Activated CD4-positive, alpha-beta memory T cell treated with anti-CD3 and anti-CD28 coated beads, Interleukin-2, amount 10 ng/mL, durations not matched to agents 7 days and 5 days (primary cell): Measurements from ENCODE around the gene SRL. TPM values are rescaled to one million over a fixed set of nuclear protein-coding genes. Genes with fewer than 3 reads are reported as not detected.
"Not testable (repeated sequence)": the region's sequence is repeated elsewhere in the genome, so short reads cannot be mapped to it uniquely, and the experiment has no call there.

Experiments used
- CTCF ChIA-PET: fragments of 350-600 bp; sonication (Branson Sonifier 250); formaldehyde crosslinking; loops from one replicate; lab custom pipeline; 2021; ENCODE audit warnings: antibody characterized with exemption, inconsistent platforms; lab: Charles Lee
- POLR2A ChIA-PET: fragments of 350-600 bp; sonication (Branson Sonifier 250); formaldehyde crosslinking; loops from one replicate; lab custom pipeline; 2021; ENCODE audit warnings: antibody characterized with exemption; lab: Charles Lee
- DNase-seq: peaks from one replicate; pipeline ENCODE4 v3.0.0-alpha.2; 2020
- H3K27ac Mint-ChIP-seq: one replicate; pipeline ENCODE4 v1.8.0; 2021; ENCODE audit warnings: mild to moderate bottlenecking, mixed read lengths
- H3K27me3 Mint-ChIP-seq: one replicate; pipeline ENCODE4 v1.8.0; 2021; ENCODE audit warnings: mixed read lengths
- H3K36me3 Mint-ChIP-seq: one replicate; pipeline ENCODE4 v1.8.0; 2021; ENCODE audit warnings: low read depth, mixed read lengths
- H3K4me1 Mint-ChIP-seq: one replicate; pipeline ENCODE4 v1.8.0; 2021; ENCODE audit warnings: mixed read lengths
- H3K4me3 Mint-ChIP-seq: one replicate; pipeline ENCODE4 v1.8.0; 2021; ENCODE audit warnings: mild to moderate bottlenecking, mixed read lengths
- H3K9me3 Mint-ChIP-seq: one replicate; pipeline ENCODE4 v1.8.0; 2021; ENCODE audit warnings: mixed read lengths
- total RNA-seq, 2 experiments: library from RNA; stranded (reverse); gene quantifications; one replicate each; pipeline ENCODE4 v1.2.3, GENCODE V29; 2021

The SRL gene
- total RNA-seq, 2 experiments from 2014 or later: not detected

GRCh38 chr16:4216596-4216995 lies 25.3 kb downstream of the SRL start:
- Mint-ChIP-seq H3K27me3 (peaks cover 6% of the 10 kb centered on the region), H3K36me3 (no peaks in the 10 kb centered on the region), H3K4me3 (no peak overlapping the region), H3K9me3 (no peaks in the 10 kb centered on the region), H3K4me1 (no peaks in the 10 kb centered on the region), H3K27ac (no peak overlapping the region)
- ChIA-PET POLR2A (no interaction called here), CTCF (no interaction called here)
- DNase-seq: no peak

DNA sequence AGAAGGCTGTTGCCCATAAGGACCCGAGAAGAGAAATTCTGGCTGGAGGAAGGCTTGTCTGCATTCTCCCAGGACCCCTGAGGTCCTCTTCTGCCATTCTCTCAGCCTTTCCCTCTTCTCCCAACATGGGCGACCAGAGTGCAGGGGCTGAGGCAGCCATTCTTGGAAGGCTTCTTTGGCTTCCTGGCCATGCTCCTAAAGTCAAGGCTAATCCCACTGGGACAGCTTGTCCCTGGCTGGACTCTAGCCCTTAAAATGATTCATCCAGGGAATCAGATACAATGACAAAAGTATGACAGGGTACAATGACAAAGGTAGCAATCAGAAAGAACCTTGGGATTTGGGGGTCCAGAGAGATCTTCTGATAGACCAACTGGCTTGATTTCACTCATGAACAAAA lies 26.8 kb downstream of the SRL start:
- H3K36me3 Mint-ChIP-seq: no peaks in the 10 kb centered on the region
- H3K27me3 Mint-ChIP-seq: peaks cover 6% of the 10 kb centered on the region
- no peak for DNase-seq
- no peak overlapping the region for H3K4me3 Mint-ChIP-seq
- no peaks in the 10 kb centered on the region for H3K9me3 Mint-ChIP-seq
- POLR2A ChIA-PET: no interaction called here
- no peaks in the 10 kb centered on the region for H3K4me1 Mint-ChIP-seq
- CTCF ChIA-PET: no interaction called here
- no peak overlapping the region for H3K27ac Mint-ChIP-seq

DNA sequence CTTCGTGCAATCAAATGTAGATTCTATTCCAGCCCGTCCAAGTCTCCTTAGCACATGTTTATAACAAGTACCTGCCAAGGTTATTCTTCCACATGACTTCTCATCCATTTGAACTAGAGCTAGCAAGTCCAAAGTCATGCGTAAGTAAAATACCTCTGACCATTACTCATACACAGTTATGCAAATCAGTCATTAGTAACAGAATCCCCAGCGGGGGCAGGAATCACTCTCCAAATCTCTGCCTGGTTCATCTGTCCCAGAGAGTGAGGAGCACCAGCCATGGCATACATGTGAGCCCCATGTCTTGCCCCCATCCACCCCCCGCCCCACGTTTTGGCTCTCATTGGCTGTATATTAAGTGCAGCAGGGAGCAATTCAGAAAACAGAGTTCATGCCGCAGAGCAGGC lies 27.7 kb downstream of the SRL start:
- Mint-ChIP-seq H3K27ac (no peak overlapping the region), H3K4me3 (no peak overlapping the region), H3K4me1 (no peaks in the 10 kb centered on the region), H3K36me3 (no peaks in the 10 kb centered on the region), H3K9me3 (no peaks in the 10 kb centered on the region), H3K27me3 (peaks cover 13% of the 10 kb centered on the region)
- ChIA-PET CTCF (interaction anchor here (1.1 kb wide), 1 partner anchor 40 kb away, joined by 4 read pairs; no protein-coding TSS in a partner anchor), POLR2A (no interaction called here)
- no peak for DNase-seq

DNA sequence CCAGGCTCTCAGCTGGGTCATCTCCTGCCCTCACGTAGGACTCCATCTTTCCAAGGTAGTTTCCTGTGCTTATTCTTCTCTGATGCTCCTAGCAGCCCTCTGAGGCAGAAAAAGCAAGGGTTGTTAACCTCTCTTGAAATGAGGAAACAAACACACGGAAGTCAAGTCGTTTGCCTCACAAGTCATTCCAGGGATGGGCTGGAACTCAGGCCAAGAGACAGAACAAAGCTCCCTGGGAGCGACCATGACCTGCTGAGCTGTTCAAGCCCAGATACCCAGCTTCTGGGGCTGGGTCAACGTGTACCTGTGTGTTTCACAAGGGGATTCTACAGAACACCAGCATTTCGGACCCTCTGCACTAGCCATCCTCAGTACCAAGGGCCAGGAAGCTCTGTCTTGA lies 28.1 kb downstream of the SRL start:
- no peak overlapping the region for H3K4me3 Mint-ChIP-seq
- H3K9me3 Mint-ChIP-seq: no peaks in the 10 kb centered on the region
- peaks cover 13% of the 10 kb centered on the region for H3K27me3 Mint-ChIP-seq
- POLR2A ChIA-PET: no interaction called here
- no peaks in the 10 kb centered on the region for H3K36me3 Mint-ChIP-seq
- CTCF ChIA-PET: interaction anchor here (1.1 kb wide), 1 partner anchor 40 kb away, joined by 4 read pairs; no protein-coding TSS in a partner anchor
- no peaks in the 10 kb centered on the region for H3K4me1 Mint-ChIP-seq
- DNase-seq: no peak
- H3K27ac Mint-ChIP-seq: no peak overlapping the region

DNA sequence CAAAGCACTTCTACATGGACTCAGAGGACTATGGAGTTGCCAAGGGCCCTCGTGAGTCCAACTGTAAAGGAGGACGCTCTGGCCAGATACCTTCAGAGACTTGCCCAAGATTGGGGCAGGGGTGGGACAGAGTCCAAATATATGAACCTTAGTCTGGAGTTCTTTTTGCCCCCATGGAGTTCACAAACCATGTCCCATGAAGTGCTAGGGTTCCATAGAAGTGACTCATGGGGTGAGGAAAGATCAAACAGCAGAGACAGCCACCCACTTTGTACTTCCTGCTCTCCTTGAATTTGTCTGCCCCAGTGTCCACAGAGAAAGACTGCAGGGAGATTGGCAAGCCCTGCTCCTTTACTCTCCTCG lies 29.0 kb downstream of the SRL start:
- H3K4me3 Mint-ChIP-seq: no peak overlapping the region

GRCh38 chr16:4212211-4212933 lies 29.5 kb downstream of the SRL start:
- peaks cover 4% of the 10 kb centered on the region for H3K4me1 Mint-ChIP-seq
- no peaks in the 10 kb centered on the region for H3K9me3 Mint-ChIP-seq
- no peaks in the 10 kb centered on the region for H3K36me3 Mint-ChIP-seq
- CTCF ChIA-PET: no interaction called here
- POLR2A ChIA-PET: no interaction called here
- DNase-seq: no peak
- peaks cover 18% of the 10 kb centered on the region for H3K27me3 Mint-ChIP-seq
- H3K4me3 Mint-ChIP-seq: no peak overlapping the region
- H3K27ac Mint-ChIP-seq: no peak overlapping the region

More for the DNA sequence above, 29.0 kb downstream of the SRL start:
- no peak for DNase-seq
- Mint-ChIP-seq H3K4me1 (peaks cover 2% of the 10 kb centered on the region), H3K27ac (no peak overlapping the region), H3K9me3 (no peaks in the 10 kb centered on the region), H3K27me3 (peaks cover 16% of the 10 kb centered on the region), H3K36me3 (no peaks in the 10 kb centered on the region)
- POLR2A ChIA-PET: no interaction called here
- CTCF ChIA-PET: no interaction called here

DNA sequence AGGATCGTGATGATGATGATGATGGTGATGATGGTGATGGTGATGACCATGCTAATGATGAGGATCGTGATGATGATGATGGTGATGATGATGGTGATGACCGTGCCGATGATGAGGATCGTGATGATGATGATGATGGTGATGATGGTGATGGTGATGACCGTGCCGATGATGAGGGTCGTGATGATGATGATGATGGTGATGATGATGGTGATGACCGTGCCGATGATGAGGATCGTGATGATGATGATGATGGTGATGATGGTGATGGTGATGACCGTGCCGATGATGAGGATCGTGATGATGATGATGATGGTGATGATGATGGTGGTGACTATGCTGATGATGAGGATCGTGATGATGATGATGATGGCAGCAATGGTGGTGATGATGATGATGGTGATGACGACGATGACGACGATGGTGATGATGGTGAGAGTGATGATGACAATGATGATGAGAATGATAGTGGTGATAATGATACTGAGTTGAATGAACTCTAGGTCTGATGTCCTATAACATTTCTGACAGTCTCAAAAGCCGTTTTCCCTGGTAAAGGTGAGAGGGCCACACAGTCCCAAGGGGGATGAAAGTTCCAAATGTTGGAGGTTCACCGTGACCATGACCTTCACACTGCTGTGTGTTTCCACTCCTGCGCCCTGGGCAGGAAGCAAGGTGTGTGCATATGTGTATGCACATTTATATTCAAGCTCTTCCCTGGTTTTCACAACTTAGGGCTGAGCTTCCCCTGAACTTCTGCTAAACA lies 30.3 kb downstream of the SRL start:
- CTCF ChIA-PET, POLR2A ChIA-PET: not testable (repeated sequence)

DNA sequence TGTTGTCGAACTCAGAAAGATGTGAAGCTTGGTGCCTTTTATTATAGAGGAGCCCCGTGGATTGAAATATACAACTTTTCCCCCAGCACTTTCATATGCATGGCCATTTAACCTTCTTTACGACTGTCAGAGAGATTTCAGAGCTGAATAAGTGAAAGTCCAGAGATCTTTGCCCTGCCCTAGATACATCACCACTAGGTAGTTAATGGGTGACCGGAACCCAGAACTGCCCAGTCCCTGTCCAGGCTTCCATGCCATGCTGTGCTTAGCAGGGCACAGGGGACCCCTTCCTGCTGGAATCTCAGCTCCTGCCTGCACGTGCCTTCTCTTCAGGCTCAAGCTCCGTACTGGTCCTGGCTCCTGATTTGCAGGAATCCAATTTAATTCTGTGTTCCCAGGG lies 32.2 kb downstream of the SRL start:
- peaks cover 23% of the 10 kb centered on the region for H3K27me3 Mint-ChIP-seq

More for the DNA sequence above, 30.3 kb downstream of the SRL start:
- H3K9me3 Mint-ChIP-seq, H3K36me3 Mint-ChIP-seq, H3K27ac Mint-ChIP-seq, DNase-seq, H3K4me3 Mint-ChIP-seq: not testable (repeated sequence)
- H3K4me1 Mint-ChIP-seq: peaks cover 10% of the 10 kb centered on the region
- peaks cover 20% of the 10 kb centered on the region for H3K27me3 Mint-ChIP-seq

DNA sequence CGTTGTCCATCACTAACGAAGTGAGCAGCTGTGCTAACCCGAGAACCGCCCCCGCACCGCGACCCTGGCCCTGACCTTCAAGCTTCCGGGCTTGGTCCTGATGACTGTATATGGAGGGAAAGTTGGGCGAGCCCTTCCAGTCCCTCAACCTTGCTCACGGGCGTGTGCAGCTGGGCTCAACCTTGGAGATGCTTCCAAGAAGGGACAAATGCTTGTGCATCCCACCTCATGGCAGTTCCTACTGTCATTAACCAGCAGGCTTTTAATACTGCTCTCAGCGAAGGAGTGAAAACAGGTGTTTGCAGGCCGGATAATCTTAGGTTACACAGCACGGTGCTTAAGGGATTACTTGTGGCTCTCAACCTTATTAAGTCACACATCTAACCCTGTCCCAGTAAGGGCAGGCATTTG lies 33.5 kb downstream of the SRL start:
- DNase-seq: no peak
- Mint-ChIP-seq H3K4me3 (no peak overlapping the region), H3K9me3 (no peaks in the 10 kb centered on the region), H3K27ac (no peak overlapping the region), H3K4me1 (peaks cover 12% of the 10 kb centered on the region), H3K36me3 (no peaks in the 10 kb centered on the region), H3K27me3 (peaks cover 19% of the 10 kb centered on the region)
- ChIA-PET POLR2A (no interaction called here), CTCF (no interaction called here)

More for the DNA sequence above, 32.2 kb downstream of the SRL start:
- POLR2A ChIA-PET: no interaction called here
- Mint-ChIP-seq H3K27ac (no peak overlapping the region), H3K36me3 (no peaks in the 10 kb centered on the region), H3K9me3 (no peaks in the 10 kb centered on the region), H3K4me3 (no peak overlapping the region), H3K4me1 (peaks cover 12% of the 10 kb centered on the region)
- no peak for DNase-seq
- CTCF ChIA-PET: no interaction called here

- ChIA-PET POLR2A (no interaction called here), CTCF (no interaction called here)
- Mint-ChIP-seq H3K36me3 (no peaks in the 10 kb centered on the region), H3K9me3 (no peaks in the 10 kb centered on the region), H3K27ac (no peak overlapping the region), H3K27me3 (peaks cover 19% of the 10 kb centered on the region), H3K4me3 (no peak overlapping the region), H3K4me1 (peaks cover 12% of the 10 kb centered on the region)
- DNase-seq: no peak
These were observed 34.1 kb downstream of the SRL start for GRCh38 chr16:4207683-4208340.

DNA sequence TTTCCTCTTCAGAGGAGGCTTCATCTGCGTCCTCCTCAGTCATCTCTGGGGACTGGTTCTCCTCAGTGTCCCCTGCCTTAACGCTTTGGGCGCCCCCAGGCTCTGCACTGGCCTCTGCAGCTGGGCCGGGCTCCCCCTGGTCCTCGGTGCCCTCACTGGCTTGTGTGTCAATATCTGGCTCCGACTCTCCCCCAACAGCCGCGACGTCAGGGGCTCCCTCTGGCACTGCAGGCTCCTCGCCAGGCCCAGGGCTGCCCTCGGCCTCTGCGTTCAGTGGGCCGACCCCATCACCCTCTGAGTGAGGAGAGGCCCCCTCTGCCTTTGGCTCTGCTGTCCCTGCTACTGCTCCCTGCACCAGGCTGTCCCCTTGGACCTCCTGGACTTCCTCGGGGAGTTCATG lies 34.7 kb downstream of the SRL start:
- Mint-ChIP-seq H3K27ac (no peak overlapping the region), H3K9me3 (no peaks in the 10 kb centered on the region), H3K4me3 (no peak overlapping the region), H3K36me3 (no peaks in the 10 kb centered on the region), H3K27me3 (peaks cover 19% of the 10 kb centered on the region), H3K4me1 (peaks cover 12% of the 10 kb centered on the region)
- ChIA-PET CTCF (no interaction called here), POLR2A (no interaction called here)
- DNase-seq: no peak

DNA sequence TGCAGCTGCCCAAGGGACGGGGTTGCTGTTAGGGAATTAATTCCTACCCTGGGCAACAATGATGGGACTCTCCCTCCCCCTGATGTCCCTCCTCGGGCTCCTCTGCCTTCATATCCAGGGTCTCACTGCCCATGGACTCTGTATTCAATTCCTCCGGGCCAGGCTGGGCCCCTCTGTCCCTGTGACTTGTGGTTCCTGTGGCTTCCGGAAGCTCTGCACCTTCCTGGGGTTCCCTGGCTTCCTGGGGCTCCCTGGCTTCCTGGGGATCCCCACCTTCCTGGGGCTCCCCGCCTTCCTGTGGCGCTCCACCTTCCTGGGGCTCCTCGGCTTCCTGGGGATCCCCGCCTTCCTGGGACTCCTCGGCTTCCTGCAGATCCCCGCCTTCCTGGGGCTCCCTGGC lies 35.2 kb downstream of the SRL start:
- Mint-ChIP-seq H3K27ac (no peak overlapping the region), H3K9me3 (no peaks in the 10 kb centered on the region)
- POLR2A ChIA-PET: no interaction called here

DNA sequence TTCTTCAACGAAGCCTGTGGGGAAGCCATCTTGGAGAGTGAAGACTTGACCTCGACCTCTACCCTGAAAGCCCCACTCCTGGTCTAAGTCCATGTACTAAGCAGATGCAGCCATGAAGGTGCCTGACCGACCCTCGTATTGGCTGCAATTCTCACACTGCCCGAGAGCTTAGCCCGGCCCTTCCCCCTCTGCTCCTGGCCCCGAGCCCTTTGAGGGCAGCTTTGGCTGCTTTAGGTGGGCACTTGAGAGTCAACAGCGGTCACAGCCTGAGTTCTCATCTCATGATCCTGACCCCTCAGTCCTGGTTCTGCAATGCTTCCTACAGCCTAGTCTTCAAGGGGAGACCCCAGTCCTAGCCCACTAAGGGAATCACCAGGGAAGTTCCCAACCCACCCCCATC lies 35.9 kb downstream of the SRL start:
- no peaks in the 10 kb centered on the region for H3K9me3 Mint-ChIP-seq
- peaks cover 12% of the 10 kb centered on the region for H3K4me1 Mint-ChIP-seq
- no peak overlapping the region for H3K4me3 Mint-ChIP-seq
- H3K27ac Mint-ChIP-seq: no peak overlapping the region
- no peaks in the 10 kb centered on the region for H3K36me3 Mint-ChIP-seq
- ChIA-PET CTCF (interaction anchor here (1.7 kb wide), 1 partner anchor 48 kb away, joined by 6 read pairs; no protein-coding TSS in a partner anchor), POLR2A (no interaction called here)
- DNase-seq: no peak
- H3K27me3 Mint-ChIP-seq: peaks cover 19% of the 10 kb centered on the region

More for the DNA sequence above, 35.2 kb downstream of the SRL start:
- Mint-ChIP-seq H3K27me3 (peaks cover 19% of the 10 kb centered on the region), H3K4me3 (no peak overlapping the region), H3K4me1 (peaks cover 12% of the 10 kb centered on the region), H3K36me3 (no peaks in the 10 kb centered on the region)
- DNase-seq: no peak
- CTCF ChIA-PET: no interaction called here
